GM23338 (cell line): ENCODE results near the gene CPNE5. TPM values are rescaled to one million over a fixed set of nuclear protein-coding genes. Genes with fewer than 3 reads are reported as not detected.
"Not testable (repeated sequence)": the region's sequence is repeated elsewhere in the genome, so short reads cannot be mapped to it uniquely, and the experiment has no call there.

Source experiments
- ATAC-seq: fragments of 200-7000 bp; cut with Tn5 transposase; 3 replicates; pipeline ENCODE4 v1.9.1; 2020
- DNase-seq: peaks from one replicate; pipeline ENCODE4 v3.0.0-alpha.2; 2015; ENCODE audit warnings: low spot score
- H2AFZ ChIP-seq: fragments of 200-600 bp; sonication (generic); 2 replicates; pipeline ENCODE4 v1.8.0; 2016; ENCODE audit warnings: antibody characterized with exemption, mild to moderate bottlenecking, moderate library complexity
- H3F3A ChIP-seq: fragments of 200-600 bp; sonication (generic); replicated peaks from 2 replicates; pipeline ENCODE4 v1.8.0; 2017; ENCODE audit warnings: antibody characterized with exemption, mixed run types, low read depth
- H3K27ac ChIP-seq: fragments of 200-600 bp; sonication (generic); 2 replicates; pipeline ENCODE4 v1.6.1; 2016; ENCODE audit warnings: low read depth
- H3K27me3 ChIP-seq: fragments of 200-600 bp; sonication (generic); 2 replicates; pipeline ENCODE4 v1.8.0; 2016; ENCODE audit warnings: mild to moderate bottlenecking, mixed run types, moderate library complexity; ENCODE audit not compliant: insufficient read depth
- H3K36me3 ChIP-seq: fragments of 200-600 bp; sonication (generic); 2 replicates; pipeline ENCODE4 v1.8.0; 2016; ENCODE audit warnings: mild to moderate bottlenecking; ENCODE audit not compliant: insufficient read depth
- H3K4me1 ChIP-seq: fragments of 200-600 bp; sonication (generic); 2 replicates; pipeline ENCODE4 v1.8.0; 2016; ENCODE audit warnings: mild to moderate bottlenecking, moderate library complexity; ENCODE audit not compliant: insufficient read depth
- H3K4me2 ChIP-seq: fragments of 200-600 bp; sonication (generic); 2 replicates; pipeline ENCODE4 v1.7.1; 2017; ENCODE audit warnings: mixed run types
- H3K4me3 ChIP-seq: fragments of 200-600 bp; sonication (generic); 2 replicates; pipeline ENCODE4 v1.6.1; 2016; ENCODE audit warnings: mixed run types
- H3K79me2 ChIP-seq: fragments of 200-600 bp; sonication (generic); replicated peaks from 2 replicates; pipeline ENCODE4 v1.8.0; 2017; ENCODE audit warnings: mild to moderate bottlenecking; ENCODE audit not compliant: insufficient read depth
- H3K9me2 ChIP-seq: fragments of 200-600 bp; sonication (generic); 2 replicates; pipeline ENCODE4 v1.8.0; 2017; ENCODE audit not compliant: insufficient read depth
- H4K20me1 ChIP-seq: fragments of 200-600 bp; sonication (generic); replicated peaks from 2 replicates; pipeline ENCODE4 v1.8.0; 2017; ENCODE audit warnings: mild to moderate bottlenecking; ENCODE audit not compliant: insufficient read depth
- H3K27ac Mint-ChIP-seq: 2 replicates; pipeline ENCODE4 v1.8.0; 2020; ENCODE audit warnings: inconsistent platforms, mild to moderate bottlenecking, moderate library complexity, mixed read lengths
- H3K27me3 Mint-ChIP-seq: 3 replicates; pipeline ENCODE4 v1.8.0; 2022; ENCODE audit warnings: low read depth, mild to moderate bottlenecking, moderate library complexity, mixed read lengths, inconsistent platforms; ENCODE audit not compliant: insufficient read depth, poor library complexity
- H3K36me3 Mint-ChIP-seq: 3 replicates; pipeline ENCODE4 v1.8.0; 2021; ENCODE audit warnings: low read depth, mild to moderate bottlenecking, inconsistent platforms, moderate library complexity, mixed read lengths
- H3K4me1 Mint-ChIP-seq: 3 replicates; pipeline ENCODE4 v1.8.0; 2020; ENCODE audit warnings: mild to moderate bottlenecking, inconsistent platforms, mixed read lengths
- H3K4me3 Mint-ChIP-seq: 3 replicates; pipeline ENCODE4 v1.8.0; 2021; ENCODE audit warnings: moderate library complexity, mild to moderate bottlenecking, inconsistent platforms, mixed read lengths
- H3K9me3 Mint-ChIP-seq: 3 replicates; pipeline ENCODE4 v1.8.0; 2020; ENCODE audit warnings: moderate library complexity, mild to moderate bottlenecking, inconsistent platforms, mixed read lengths
- EZH2phosphoT487 ChIP-seq: fragments of 200-600 bp; sonication (generic); IDR thresholded peaks from one replicate; pipeline ENCODE4 v1.8.1; 2018; ENCODE audit warnings: antibody characterized with exemption; ENCODE audit not compliant: unreplicated experiment
- polyA plus RNA-seq: library from polyadenylated mRNA; unstranded; fragments of >200 nt; fragmentation: Nextera tagmentation; extraction: Ambion mirVana; gene quantifications from 2 replicates; pipeline ENCODE4 v1.2.1, GENCODE V29; 2016
- total RNA-seq: library from RNA; depleted of rRNA; stranded (reverse); fragments of >200 nt; shearing (Covaris generic); gene quantifications from 2 replicates; pipeline ENCODE4 v1.2.3, GENCODE V29; 2014
- TF ChIP-seq, protein P1 (sequence below): fragments of 250-450 bp; sonication (Bioruptor Pico); IDR thresholded peaks from 2 replicates; pipeline ENCODE4 v1.5.0; 2020; ENCODE audit warnings: mild to moderate bottlenecking, moderate library complexity
- TF ChIP-seq, protein P2 (sequence below), 2 experiments: fragments of 200-600 bp in 1 of 2; sonication (generic) in 1 of 2; conservative IDR thresholded peaks; 2 replicates each; pipeline versions ENCODE4 v1.5.1 to v1.6.1; 2016 to 2017; ENCODE audit warnings: antibody characterized with exemption in 2 of 2, low read depth in 2 of 2, mild to moderate bottlenecking in 2 of 2, moderate library complexity in 1 of 2

CPNE5 gene
- total and polyA plus RNA-seq, 2 experiments from 2014 or later, result 0.14 to 0.42 TPM

DNA sequence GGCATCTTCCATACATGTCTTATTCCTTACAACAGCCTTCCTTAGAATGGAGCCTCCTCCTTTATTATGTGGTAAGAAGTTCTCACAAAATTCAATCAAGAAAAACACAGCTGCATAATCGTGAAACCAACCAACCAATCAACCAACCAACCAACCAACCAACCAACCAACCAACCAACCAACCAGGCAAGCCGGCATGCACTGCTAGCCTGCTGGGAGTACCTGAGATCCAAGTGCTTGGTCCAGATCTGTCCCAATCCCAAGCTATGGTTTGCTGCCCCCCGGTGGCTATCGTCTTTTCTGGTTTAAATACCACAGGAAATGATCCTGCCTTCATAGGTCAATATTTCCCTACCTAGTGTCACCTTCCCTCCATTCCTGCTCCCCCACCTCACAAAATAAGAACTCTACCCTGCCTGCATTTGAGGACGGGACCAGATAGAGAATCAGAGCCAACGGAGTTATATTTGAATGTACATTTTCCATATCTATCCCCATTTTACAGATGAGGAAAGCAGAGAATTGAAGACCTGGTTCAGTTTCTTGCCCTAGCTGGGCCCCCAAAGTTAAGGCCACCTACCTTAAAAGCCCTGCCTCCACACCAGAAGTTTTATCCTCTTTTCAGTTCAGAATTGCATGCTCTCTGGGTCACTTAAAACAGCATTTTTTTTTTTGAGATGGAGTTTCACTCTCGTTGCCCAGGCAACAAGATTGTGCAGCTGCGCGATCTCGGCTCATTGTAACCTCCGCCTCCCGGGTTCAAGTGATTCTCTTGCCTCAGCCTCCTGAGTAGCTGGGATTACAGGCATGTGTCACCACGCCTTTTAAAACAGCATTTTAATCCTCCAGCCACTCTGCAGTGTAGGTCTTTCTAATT is 114.5 kb downstream of the CPNE5 start:
- Histone ChIP-seq H4K20me1 (no peaks in the 10 kb centered on the region), H3K9me2 (0 out of 2 replicates have a peak, but pooled peaks cover 3% of the 10 kb centered on the region), H3K36me3 (no peaks in the 10 kb centered on the region), H3K4me3 (no peak overlapping the region), H3K79me2 (no peaks in the 10 kb centered on the region), H3K27ac (no peak overlapping the region), H3F3A (no peaks in the 10 kb centered on the region), H2AFZ (no peak overlapping the region), H3K4me2 (no peak overlapping the region), H3K4me1 (no peaks in the 10 kb centered on the region), H3K27me3 (no peaks in the 10 kb centered on the region)
- peaks cover 2% of the 10 kb centered on the region; the same call in 1 of the 3 replicates for H3K4me1 Mint-ChIP-seq
- TF ChIP-seq, protein P1, sequence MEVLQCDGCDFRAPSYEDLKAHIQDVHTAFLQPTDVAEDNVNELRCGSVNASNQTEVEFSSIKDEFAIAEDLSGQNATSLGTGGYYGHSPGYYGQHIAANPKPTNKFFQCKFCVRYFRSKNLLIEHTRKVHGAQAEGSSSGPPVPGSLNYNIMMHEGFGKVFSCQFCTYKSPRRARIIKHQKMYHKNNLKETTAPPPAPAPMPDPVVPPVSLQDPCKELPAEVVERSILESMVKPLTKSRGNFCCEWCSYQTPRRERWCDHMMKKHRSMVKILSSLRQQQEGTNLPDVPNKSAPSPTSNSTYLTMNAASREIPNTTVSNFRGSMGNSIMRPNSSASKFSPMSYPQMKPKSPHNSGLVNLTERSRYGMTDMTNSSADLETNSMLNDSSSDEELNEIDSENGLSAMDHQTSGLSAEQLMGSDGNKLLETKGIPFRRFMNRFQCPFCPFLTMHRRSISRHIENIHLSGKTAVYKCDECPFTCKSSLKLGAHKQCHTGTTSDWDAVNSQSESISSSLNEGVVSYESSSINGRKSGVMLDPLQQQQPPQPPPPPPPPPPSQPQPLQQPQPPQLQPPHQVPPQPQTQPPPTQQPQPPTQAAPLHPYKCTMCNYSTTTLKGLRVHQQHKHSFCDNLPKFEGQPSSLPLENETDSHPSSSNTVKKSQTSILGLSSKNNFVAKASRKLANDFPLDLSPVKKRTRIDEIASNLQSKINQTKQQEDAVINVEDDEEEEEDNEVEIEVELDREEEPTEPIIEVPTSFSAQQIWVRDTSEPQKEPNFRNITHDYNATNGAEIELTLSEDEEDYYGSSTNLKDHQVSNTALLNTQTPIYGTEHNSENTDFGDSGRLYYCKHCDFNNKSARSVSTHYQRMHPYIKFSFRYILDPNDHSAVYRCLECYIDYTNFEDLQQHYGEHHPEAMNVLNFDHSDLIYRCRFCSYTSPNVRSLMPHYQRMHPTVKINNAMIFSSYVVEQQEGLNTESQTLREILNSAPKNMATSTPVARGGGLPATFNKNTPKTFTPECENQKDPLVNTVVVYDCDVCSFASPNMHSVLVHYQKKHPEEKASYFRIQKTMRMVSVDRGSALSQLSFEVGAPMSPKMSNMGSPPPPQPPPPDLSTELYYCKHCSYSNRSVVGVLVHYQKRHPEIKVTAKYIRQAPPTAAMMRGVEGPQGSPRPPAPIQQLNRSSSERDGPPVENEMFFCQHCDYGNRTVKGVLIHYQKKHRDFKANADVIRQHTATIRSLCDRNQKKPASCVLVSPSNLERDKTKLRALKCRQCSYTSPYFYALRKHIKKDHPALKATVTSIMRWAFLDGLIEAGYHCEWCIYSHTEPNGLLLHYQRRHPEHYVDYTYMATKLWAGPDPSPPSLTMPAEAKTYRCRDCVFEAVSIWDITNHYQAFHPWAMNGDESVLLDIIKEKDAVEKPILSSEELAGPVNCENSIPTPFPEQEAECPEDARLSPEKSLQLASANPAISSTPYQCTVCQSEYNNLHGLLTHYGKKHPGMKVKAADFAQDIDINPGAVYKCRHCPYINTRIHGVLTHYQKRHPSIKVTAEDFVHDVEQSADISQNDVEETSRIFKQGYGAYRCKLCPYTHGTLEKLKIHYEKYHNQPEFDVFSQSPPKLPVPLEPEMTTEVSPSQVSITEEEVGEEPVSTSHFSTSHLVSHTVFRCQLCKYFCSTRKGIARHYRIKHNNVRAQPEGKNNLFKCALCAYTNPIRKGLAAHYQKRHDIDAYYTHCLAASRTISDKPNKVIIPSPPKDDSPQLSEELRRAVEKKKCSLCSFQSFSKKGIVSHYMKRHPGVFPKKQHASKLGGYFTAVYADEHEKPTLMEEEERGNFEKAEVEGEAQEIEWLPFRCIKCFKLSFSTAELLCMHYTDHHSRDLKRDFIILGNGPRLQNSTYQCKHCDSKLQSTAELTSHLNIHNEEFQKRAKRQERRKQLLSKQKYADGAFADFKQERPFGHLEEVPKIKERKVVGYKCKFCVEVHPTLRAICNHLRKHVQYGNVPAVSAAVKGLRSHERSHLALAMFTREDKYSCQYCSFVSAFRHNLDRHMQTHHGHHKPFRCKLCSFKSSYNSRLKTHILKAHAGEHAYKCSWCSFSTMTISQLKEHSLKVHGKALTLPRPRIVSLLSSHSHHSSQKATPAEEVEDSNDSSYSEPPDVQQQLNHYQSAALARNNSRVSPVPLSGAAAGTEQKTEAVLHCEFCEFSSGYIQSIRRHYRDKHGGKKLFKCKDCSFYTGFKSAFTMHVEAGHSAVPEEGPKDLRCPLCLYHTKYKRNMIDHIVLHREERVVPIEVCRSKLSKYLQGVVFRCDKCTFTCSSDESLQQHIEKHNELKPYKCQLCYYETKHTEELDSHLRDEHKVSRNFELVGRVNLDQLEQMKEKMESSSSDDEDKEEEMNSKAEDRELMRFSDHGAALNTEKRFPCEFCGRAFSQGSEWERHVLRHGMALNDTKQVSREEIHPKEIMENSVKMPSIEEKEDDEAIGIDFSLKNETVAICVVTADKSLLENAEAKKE (CRISPR knock-in tag), result 0 out of 2 replicates have a peak, but pooled peaks have one; percentile 43
- TF ChIP-seq, protein P2, sequence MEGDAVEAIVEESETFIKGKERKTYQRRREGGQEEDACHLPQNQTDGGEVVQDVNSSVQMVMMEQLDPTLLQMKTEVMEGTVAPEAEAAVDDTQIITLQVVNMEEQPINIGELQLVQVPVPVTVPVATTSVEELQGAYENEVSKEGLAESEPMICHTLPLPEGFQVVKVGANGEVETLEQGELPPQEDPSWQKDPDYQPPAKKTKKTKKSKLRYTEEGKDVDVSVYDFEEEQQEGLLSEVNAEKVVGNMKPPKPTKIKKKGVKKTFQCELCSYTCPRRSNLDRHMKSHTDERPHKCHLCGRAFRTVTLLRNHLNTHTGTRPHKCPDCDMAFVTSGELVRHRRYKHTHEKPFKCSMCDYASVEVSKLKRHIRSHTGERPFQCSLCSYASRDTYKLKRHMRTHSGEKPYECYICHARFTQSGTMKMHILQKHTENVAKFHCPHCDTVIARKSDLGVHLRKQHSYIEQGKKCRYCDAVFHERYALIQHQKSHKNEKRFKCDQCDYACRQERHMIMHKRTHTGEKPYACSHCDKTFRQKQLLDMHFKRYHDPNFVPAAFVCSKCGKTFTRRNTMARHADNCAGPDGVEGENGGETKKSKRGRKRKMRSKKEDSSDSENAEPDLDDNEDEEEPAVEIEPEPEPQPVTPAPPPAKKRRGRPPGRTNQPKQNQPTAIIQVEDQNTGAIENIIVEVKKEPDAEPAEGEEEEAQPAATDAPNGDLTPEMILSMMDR (conservative IDR thresholded peaks at IDR 0.05; ENCODE audit: low read depth in 2 of 2), result peak; percentile 70 to 91
- no peak for TF ChIP-seq EZH2phosphoT487
- peak; percentile 91 for ATAC-seq
- peak; percentile 94 for DNase-seq
- no peak overlapping the region for H3K27ac Mint-ChIP-seq
- H3K27me3 Mint-ChIP-seq, result no peaks in the 10 kb centered on the region
- no peaks in the 10 kb centered on the region for H3K36me3 Mint-ChIP-seq
- H3K9me3 Mint-ChIP-seq, result no peaks in the 10 kb centered on the region
- H3K4me3 Mint-ChIP-seq, result no peak overlapping the region

DNA sequence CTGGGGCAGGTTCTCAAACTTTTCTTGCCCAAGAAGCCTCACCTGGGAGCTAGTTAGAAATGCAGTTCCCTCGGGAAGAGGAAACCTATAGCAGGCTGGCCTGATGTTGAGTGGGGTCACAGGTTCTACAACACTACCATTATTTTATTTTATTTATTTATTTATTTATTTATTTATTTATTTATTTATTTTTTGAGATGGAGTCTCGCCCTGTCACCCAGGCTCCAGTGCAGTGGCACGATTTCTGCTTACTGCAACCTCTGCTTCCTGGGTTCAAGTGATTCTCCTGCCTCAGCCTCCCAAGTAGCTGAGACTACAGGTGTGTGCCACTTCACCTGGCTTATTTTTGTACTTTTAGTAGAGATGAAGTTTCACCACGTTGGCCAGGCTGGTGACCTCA is 115.3 kb downstream of the CPNE5 start:
- not testable (repeated sequence) for H3K4me1 ChIP-seq, H3K27me3 Mint-ChIP-seq, H3K4me2 ChIP-seq, H3K36me3 Mint-ChIP-seq, H3K27ac ChIP-seq, H3K4me3 ChIP-seq, H3K36me3 ChIP-seq, H3K27ac Mint-ChIP-seq, ATAC-seq, H3K9me3 Mint-ChIP-seq, H3K9me2 ChIP-seq, H3K27me3 ChIP-seq, DNase-seq, H3F3A ChIP-seq, H3K4me3 Mint-ChIP-seq, H2AFZ ChIP-seq, H3K4me1 Mint-ChIP-seq, H4K20me1 ChIP-seq, H3K79me2 ChIP-seq
